ENCODE data around the gene CCT8L2.
"Not testable (repeated sequence)": the region's sequence is repeated elsewhere in the genome, so short reads cannot be mapped to it uniquely, and the experiment has no call there.

Gene CCT8L2

GRCh38 chr22:16557511-16557910 lies 35.1 kb downstream of the CCT8L2 start:
- DNase-seq, result not testable (repeated sequence)

- not testable (repeated sequence) for DNase-seq
Observed at GRCh38 chr22:16555077-16555994, 37.3 kb downstream of the CCT8L2 start.

DNA sequence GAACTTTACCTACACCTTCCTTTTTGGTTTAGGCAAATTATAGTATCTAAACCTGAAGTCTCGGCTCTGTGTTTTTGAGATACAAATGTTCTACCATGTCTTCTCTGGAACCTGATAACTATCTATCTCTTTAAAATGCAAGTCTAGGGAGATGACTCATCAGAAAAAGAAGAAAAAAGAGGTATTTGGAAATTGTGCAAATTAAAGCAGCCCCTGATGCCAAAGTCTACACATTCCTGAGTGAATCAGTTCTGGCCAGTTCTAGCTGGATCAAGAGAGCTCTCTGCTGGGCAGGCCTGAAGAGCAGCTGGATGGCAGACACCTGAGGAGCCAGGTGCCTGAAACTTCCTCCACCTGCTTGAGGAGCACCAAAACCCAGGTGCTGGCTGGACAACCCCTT lies 49.3 kb downstream of the CCT8L2 start:
- not testable (repeated sequence) for DNase-seq

Measured in bone marrow (tissue), 2 donors.